ENCODE data around the gene SEMA4F. TPM values are rescaled to one million over a fixed set of nuclear protein-coding genes. Genes with fewer than 3 reads are reported as not detected.

The SEMA4F gene
- 8.3 TPM for total RNA-seq

DNA sequence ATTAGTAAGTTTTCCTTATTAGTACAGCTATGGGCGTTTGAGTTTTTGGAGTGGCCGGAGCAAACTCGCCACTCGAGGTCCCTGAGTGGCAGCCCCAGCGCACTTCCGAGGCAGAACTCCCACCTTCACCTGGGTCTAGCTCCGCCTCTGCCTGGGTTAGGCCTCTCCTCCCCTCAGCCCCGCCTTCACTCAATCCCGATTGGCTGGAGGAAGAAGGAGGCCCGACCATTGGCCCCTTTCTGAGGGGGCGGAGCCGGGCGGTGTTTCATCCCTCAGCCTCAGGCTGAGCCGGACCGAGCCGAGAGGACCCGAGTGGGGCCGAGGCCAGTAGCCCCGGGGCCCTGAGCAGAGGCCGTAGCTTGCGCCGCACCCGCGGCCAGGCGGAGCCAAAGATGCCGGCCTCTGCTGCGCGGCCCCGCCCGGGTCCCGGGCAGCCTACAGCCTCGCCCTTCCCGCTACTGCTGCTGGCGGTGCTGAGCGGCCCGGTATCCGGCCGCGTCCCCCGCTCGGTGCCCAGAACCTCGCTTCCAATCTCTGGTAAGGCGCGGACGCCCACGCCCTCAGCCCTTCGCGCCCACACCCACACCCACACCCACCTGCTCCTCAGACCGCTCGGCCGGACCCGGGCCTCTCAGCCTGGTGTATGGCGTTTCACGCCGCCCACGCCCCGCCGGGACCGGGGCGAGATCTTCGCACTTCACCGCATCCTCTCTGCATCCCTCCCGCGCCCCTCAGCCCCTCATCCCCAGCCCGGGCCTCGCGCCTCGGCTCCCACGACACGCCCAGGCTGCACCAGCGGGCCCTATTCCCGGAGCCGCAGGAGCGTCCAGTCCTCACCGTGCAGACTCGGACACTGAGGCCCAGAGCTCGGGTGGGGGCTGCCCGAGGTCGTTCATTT lies at the start of gene SEMA4F:
SEMA4F (plus strand) TSS at position 263 of the 898 bp plus-strand sequence; CDS start at position 393, 130 bp downstream.
- intact Hi-C loops (cut with DNase I): no loop called here
- Histone ChIP-seq H3K36me3 (no peaks in the 10 kb centered on the region), H3K27ac (peak within 1 kb of the TSS; percentile 27), H3K27me3 (no peaks in the 10 kb centered on the region), H3K4me3 (peak within 1 kb of the TSS; percentile 62 to 66), H3K9me3 (no peaks in the 10 kb centered on the region), H3K4me1 (peaks cover 9% of the 10 kb centered on the region)
- DNase-seq (ENCODE audit: extremely low spot score in 2 of 2): peak in 1 of 2 donors; percentile 96
- no peak for TF ChIP-seq CTCF (IDR thresholded peaks at IDR 0.05)
- TF ChIP-seq POLR2AphosphoS5 (IDR thresholded peaks at IDR 0.05; ENCODE audit: insufficient read depth in 1 of 2, low read depth in 1 of 2): peak; percentile 74 to 79
- TF ChIP-seq POLR2A (IDR thresholded peaks at IDR 0.05): peak in 1 of 2 donors; percentile 19

DNA sequence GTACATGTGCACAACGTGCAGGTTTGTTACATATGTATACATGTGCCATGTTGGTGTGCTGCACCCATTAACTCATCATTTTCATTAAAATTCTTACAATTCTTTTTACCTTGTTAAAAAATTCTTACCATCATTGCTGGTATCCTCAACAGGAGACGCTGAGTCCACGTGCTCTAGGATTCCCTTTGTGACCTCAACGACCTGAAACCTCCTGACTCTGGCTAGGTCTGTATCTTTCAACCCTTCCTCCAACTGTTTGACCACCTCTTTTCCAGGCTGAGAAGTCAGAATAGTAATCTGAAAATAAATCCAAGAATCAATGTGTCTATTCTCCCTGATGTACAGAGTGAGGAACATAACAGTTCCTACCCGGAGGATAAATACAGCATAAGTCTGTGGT lies 47.1 kb upstream of the SEMA4F start:
- Histone ChIP-seq H3K36me3 (no peaks in the 10 kb centered on the region), H3K27me3 (no peaks in the 10 kb centered on the region), H3K27ac (no peak overlapping the region), H3K9me3 (no peaks in the 10 kb centered on the region), H3K4me3 (no peak overlapping the region), H3K4me1 (no peaks in the 10 kb centered on the region)
- no peak for DNase-seq (ENCODE audit: extremely low spot score in 2 of 2)
- TF ChIP-seq POLR2AphosphoS5 (IDR thresholded peaks at IDR 0.05; ENCODE audit: insufficient read depth in 1 of 2, low read depth in 1 of 2) (no peak), POLR2A (IDR thresholded peaks at IDR 0.05) (no peak), CTCF (IDR thresholded peaks at IDR 0.05) (no peak)
- intact Hi-C loops (cut with DNase I): no loop called here

DNA sequence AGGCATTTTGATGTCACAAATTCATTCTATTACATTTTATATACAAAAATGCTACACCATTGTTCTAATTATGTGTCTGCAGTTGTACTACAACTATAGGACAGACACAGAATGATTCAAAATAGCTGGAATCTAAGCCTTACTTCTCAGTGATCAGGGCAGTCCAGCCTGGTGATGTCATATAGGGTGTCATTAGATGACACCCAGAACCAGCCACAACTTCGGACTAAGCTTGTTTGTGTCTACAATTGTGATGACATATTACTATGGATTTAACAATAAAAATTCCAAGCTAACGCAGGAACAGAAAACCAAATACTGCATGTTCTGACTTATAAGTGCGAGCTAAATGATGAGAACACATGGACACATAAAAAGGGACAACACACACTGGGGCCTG lies 36.9 kb upstream of the SEMA4F start:
- DNase-seq (ENCODE audit: extremely low spot score in 2 of 2): no peak
- intact Hi-C loops (cut with DNase I): no loop called here
- H3K27me3 ChIP-seq: no peaks in the 10 kb centered on the region

DNA sequence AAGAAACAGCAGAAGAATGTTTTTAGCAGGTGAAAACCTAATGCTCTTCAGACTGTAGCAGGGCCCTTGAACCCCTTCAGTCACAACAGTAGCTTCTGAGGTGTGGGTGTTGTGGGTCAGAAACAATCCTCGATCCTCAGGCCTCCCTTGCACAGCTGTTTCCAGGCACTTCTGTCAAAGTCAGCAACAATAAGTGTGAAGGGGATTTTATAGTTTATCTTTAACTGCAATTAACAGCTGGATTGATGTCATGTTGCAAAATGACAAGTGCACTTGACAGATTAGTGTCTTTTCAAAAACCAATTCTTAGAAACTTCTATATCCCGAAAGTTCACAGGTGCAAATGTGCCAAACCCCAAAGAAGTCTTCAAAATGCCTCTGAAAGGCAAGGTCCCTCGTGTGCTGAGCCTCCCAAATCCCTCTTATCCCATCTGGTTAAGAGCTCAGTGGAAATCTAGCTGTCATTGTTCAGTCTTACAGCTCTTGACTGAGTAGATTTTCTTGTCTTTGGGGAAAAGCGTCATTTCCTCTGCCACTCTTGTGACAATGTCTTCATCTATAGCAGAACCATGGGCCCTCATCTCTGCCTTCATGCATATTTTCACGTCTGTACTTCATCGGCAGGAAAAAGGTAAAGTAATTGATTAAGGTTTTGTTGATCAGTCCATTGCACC lies 35.5 kb upstream of the SEMA4F start:
- Histone ChIP-seq H3K27me3 (no peaks in the 10 kb centered on the region), H3K4me1 (no peaks in the 10 kb centered on the region), H3K36me3 (no peaks in the 10 kb centered on the region), H3K9me3 (no peaks in the 10 kb centered on the region), H3K27ac (no peak overlapping the region), H3K4me3 (no peak overlapping the region)
- intact Hi-C loops (cut with DNase I): no loop called here
- TF ChIP-seq CTCF (IDR thresholded peaks at IDR 0.05) (no peak), POLR2AphosphoS5 (IDR thresholded peaks at IDR 0.05; ENCODE audit: insufficient read depth in 1 of 2, low read depth in 1 of 2) (no peak), POLR2A (IDR thresholded peaks at IDR 0.05) (no peak)
- no peak for DNase-seq (ENCODE audit: extremely low spot score in 2 of 2)

More for the DNA sequence above, 36.9 kb upstream of the SEMA4F start:
- Histone ChIP-seq H3K27ac (no peak overlapping the region), H3K4me1 (no peaks in the 10 kb centered on the region), H3K4me3 (no peak overlapping the region), H3K36me3 (no peaks in the 10 kb centered on the region), H3K9me3 (no peaks in the 10 kb centered on the region)
- TF ChIP-seq POLR2A (IDR thresholded peaks at IDR 0.05) (no peak), POLR2AphosphoS5 (IDR thresholded peaks at IDR 0.05; ENCODE audit: insufficient read depth in 1 of 2, low read depth in 1 of 2) (no peak), CTCF (IDR thresholded peaks at IDR 0.05) (no peak)
